CD4-positive, alpha-beta T cell treated with Interleukin-6 at 100 ng/mL for 8 hours (primary cell): Measurements from ENCODE around the gene EMILIN2.
"Not testable (repeated sequence)": the region's sequence is repeated elsewhere in the genome, so short reads cannot be mapped to it uniquely, and the experiment has no call there.

Experiments used
- DNase-seq: peaks from one replicate; pipeline ENCODE4 v3.0.0-alpha.2; 2020; ENCODE audit warnings: mixed read lengths, low spot score

EMILIN2 gene

DNA sequence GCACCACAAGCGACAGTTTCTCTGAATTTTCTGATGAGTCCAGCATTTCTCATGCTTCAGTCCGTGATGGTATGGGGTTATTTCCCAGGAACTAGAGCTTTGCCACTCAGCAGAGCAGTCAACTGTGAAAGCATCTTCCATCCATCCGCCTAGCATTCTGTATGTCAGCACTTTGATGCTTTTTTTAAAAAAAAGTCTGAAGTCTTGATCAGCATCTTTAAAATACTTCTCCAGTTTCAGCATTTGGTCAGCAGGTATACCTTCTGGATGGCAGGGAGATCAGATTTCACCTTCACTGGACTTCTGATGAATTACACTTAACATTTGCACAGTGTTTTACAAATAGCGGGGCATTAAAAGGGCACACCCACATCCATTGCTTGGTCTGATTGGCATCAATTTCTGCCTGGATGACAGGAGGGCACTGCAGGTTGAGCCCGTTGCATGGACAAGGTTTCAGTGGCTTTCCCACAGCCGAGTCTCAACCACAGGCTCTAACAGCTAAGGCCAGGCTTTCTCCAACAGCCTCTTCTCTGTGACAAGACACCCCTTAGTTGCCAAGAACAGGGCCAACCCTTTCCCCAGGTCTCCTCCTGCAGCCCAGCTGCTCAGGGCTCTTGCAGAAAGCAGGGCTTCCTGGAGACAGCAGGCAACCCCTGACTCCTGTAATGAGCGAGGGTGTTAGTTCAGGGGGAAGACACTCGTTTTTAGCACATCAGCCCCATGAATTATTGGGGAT is 54.0 kb downstream of the EMILIN2 start:
- DNase-seq, result no peak

DNA sequence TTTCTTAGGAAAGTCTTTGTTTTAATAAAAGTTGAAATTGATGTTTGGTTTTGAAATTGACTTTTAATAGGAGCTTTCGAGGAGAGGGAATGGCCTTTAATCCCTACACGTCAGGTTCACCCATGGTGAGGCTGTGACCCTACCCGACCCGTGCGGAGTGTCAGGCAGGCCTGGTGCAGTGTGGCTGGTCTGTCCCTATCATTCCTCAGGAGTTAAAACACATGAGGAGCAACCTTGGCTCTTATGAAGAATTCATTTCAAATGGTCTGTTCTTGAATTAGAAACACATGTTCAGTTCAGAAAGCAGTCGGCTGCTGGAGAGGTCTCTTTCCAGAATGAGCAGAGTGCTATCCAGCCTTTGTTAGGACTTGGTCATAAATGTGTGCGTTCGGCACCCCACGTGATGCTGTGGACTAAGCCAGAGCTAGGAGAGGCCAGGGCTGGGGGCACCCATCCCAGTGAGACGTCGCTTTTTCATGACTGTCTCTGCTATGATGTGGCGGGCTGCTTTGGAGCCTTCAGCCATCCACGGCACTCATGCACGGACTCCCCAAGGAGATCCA is 54.7 kb downstream of the EMILIN2 start:
- no peak for DNase-seq

DNA sequence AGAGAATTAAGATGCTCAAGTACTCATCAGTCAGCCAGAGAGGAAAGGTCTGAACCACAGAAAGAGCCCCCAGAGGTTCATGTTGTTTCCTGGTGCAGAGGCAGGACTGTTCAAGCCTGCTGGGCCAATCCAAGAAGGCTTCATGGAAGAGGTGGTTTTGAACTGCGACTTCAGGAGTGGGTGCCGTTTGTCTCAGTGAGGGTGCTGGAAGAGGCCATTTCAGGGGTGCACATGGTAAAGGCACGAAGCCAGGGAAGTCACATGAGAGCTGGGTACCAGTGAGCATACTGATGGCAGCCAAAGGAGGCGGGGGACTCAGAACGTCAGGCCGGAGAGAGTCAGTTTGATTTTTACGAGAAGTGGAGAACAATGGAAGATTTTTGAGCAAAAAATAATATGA is 55.5 kb downstream of the EMILIN2 start:
- DNase-seq, result no peak

DNA sequence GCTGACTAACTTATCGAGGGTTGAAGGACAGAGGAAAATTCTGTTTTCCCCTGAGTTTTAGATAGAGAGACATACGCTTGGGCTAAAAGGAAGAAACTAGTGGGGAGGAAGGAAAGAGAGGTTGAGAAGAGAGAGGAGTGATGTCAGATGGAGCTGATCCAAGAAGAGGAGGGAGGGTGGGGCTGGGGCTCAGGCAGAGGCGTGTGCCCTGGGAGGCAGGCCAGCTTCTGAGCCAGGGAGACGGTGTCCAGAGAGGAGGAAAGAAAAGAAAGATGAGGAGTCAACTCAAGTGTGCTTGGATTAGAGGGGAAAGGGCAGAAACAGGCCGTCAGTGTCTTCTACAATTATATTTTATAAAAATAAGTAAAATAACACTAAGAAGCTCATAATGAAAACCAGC is 56.2 kb downstream of the EMILIN2 start:
- DNase-seq, result no peak

DNA sequence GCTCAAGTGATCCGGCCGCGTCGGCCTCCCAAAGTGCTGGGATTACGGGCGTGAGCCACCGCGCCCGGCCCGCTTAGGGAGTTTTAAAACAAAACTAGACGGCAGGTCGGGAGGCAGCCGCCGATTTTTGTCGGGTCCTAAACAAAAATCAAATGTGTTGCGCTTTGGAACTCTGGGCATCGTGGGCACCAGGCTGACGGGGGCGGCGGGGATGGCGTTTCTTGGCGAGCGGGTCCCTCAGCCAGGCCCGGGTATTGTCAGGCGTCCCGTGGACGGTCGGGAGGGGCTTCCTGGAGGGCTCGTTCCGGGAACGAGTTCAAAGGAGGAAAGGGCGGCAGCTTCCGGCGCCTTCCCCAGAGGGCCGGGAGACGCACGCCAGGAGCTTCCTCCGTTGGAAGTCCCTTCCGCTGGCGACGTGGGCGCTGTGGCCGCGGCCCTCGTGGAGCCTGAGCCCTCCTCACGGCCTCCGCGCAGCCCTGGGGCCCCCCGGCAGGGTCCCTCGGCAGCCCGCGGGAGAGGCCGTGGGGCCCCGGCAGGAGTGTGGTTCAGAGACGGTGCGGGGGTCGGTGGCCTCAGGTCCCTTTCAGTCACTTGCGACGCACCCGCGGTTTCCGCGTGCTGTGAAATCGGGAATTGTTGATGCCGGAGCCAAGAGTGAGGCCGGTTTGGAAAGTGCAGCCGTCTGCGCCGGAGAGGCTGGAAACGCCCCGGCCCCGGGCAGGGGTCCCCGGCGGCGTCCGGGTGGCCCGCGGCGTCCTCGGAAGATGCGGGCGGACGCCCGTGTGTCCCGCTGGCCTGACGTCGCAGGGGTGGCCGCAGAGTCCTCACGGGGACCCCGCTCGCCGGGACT is 59.3 kb downstream of the EMILIN2 start:
- DNase-seq, result peak; percentile 29

DNA sequence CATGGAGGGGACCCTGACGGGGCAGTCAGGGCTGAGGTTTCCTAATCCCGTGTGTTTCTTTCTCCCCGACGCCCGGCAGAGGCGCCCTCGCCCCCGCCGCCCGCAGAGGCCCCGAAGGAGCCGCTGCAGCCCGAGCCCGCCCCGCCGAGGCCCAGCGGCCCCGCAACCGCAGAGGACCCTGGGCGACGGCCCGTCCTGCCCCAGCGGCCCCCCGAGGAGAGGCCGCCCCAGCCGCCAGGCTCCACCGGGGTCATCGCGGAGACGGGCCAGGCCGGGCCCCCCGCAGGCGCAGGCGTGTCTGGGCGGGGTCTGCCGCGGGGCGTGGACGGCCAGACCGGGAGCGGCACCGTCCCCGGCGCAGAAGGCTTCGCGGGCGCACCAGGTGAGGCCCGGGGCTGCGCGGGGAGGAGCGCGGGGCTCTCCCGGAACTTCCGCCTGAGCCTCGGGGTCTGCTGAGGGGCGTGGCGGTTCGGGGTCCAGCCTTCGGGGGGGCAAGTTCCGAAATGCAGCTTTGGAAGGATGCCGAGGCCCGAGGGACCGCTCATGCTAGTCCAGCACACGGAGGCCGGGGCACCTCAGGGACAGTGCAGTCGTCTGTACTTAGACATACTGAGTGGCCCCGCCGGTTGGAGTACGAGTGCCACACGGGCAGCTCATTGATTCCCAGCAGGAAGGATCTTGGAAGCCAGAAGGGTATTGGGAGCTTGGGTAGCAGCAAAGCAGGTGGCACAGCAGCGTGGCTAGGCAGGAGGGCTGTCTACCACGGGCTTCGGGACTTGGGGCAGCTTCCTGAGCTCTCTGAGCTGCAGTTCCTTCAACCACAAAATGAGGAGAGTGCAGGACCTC is 60.1 kb downstream of the EMILIN2 start:
- peak; percentile 30 for DNase-seq

DNA sequence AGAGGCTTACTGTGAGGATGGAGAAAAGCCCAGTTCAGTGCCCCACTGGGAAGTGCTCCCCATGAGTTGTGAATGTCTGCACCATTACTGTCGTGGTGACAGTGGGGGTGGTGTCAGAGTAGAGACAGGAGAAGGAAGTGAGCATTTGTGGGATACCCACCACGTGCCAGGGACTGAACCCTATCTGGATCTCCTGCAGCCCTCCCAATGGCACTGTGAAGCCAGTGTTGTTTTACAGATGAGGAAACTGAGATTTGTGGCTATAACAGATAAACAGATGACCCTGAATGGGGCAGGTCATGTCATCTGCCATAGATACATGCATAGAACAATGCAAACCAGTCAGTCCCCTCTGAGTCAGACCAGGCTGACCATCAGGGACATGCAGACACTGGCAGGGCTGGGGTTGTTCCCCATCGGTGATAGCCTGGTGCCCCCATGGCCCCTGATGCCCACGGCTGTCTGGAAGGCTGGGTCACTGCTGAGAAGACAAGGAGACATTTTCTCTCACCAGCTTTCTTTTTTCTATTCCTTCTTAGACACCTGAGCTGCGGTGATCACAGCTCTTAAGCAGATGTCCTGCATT is 60.8 kb downstream of the EMILIN2 start:
- DNase-seq, result peak; percentile 14

DNA sequence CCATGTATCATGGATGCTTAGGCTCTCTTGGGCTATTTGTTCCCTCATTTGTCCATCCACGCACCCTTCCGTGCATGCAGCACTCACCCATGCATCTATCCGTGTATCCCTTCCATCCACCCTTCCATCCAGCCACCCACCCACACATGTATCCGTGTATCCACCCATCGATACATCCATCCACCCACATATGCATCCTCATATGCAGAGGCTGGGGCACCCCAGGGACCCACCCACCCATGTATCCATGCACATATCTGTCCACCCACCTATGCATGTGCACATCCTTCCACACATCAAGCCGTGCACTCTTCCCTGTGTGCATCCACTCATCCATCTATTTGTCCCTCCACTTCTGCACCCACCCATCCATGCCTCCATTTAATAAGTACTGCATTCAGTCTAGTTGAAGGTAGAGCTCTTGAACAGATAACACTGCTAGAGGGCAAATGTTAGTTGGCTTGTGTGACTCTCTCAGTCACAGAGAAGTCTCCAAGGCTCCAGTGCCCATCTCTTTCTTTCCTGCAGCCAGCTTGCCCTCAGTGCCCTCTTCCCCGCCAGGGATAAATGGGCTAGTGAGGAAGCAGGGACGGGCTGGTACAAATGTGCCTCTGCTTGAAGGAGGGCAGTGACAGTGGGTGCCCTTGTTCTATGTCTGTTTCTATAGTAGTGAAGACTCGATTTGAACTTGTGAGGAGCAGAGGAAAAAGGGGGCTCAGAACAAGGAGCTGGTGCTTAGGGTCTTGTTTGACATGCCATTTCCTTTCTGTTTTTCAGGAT is 61.5 kb downstream of the EMILIN2 start:
- no peak for DNase-seq

DNA sequence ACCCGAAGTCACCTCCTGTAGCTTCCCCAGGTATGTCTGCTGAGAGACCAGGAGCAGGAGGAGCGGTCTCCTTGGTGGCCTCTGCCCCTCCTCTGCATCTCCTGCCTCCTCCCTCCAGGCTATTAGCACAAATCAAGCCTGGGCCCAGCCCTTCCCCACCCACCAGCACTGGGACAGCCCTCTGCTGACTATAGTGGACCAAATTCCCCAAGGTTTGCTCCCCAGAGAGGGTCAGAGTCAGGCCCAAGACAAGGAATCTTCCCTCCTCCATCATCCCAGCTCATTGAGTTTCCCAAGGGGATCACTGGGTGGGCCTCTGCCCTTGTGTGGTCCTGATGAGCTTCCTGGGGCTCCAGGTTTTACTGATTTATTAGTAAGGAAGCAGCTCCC is 62.1 kb downstream of the EMILIN2 start:
- DNase-seq, result no peak

DNA sequence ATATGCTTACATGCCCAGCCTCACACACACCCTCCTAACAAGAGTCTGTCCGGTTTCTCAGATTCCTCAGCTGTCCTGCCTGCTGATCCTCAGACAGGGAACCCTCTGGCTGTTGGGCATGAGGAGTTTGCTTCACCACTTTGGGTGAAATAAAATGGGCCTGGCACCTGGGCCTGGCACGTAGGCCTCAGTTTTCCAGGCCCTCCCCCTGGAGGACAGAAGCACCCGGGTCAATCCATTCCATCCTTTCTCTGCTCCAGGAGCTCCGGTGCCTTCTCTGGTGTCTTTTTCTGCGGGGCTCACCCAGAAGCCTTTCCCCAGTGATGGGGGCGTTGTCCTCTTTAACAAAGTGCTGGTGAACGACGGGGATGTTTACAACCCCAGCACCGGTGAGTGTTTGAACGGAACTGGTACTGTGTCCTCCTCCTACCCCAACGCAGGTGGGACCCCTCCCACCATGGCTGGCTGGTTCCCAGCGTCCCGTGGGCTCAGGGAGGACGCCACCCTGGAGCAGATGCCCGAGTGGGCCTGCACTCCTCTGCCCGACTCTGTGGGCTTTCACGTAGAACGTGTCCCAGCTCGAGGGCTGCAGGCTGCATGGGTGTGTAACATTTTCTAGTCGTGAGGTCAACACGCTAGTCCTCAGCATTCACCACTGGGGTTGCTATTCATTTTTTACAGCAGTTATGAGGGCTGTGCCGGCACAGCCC is 62.8 kb downstream of the EMILIN2 start:
- no peak for DNase-seq

DNA sequence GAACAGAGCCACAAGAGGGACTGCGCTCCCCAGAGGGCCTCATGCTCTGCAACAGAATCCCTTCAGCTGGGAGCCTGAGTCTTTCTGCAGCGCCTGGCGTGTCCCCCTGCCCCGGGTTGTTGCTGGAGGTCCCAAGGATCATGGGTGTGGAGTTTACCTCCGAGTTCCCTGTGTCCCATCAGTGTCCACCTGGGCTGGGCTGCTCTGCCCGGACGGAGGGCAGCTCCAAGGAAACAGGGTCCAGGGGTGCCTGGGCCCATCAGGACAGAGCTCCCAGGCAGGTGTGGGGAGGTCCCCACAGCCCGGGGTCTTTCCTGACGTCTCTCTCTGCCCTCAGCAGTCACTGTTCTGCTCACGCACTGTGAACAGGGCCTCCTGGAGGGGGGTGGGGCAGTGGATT is 63.5 kb downstream of the EMILIN2 start:
- DNase-seq, result no peak

DNA sequence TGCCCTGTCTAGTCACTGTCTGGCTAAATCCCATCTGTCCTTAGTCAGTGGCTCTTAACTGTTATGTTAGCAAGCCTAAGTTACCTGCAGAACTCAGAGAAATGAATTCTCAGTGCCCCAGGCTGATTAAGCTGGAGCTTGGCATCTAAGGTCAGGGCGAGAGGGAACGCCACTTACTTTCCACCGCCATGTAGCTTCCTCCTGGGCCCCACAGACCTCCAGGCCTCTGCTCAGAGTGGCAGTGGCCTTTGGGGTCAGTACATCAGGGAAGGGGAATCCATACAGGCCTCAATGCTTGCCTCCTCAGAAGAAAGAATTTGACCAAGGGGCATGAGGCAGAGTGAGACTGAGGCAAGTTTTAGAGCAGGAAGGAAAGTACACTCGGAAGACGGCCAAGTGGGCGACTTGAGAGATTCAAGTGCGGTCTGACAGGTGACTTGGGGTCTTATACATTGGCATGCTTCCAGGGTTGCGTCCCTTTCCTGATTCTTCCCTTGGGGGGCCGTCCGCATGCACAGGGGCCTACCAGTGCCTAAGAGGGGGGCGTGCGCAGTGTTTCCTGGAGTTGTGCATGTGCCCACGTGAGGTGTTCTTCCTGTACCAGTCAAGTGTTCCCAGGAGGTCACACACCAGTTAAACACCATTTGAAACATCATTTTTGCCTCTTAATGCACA is 64.1 kb downstream of the EMILIN2 start:
- no peak for DNase-seq

DNA sequence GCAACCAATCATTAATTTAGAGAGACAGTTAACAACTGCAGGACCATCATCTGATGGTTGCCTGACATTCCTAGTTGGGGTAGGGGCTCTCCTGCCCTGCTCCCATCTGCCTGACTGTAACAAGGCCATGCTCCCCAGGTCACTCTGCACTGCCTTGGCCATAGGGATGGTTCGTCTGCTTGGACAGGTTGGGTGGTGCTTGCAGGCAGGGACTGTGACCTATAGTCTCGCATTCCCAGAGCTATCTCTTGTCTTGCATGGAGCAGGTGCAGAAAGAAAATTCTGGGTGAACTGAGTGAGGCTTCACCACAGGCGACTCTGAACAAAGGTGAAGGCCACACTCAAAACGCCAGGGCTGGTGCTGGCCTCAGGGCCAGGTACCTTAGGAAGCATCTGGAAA is 64.7 kb downstream of the EMILIN2 start:
- no peak for DNase-seq

DNA sequence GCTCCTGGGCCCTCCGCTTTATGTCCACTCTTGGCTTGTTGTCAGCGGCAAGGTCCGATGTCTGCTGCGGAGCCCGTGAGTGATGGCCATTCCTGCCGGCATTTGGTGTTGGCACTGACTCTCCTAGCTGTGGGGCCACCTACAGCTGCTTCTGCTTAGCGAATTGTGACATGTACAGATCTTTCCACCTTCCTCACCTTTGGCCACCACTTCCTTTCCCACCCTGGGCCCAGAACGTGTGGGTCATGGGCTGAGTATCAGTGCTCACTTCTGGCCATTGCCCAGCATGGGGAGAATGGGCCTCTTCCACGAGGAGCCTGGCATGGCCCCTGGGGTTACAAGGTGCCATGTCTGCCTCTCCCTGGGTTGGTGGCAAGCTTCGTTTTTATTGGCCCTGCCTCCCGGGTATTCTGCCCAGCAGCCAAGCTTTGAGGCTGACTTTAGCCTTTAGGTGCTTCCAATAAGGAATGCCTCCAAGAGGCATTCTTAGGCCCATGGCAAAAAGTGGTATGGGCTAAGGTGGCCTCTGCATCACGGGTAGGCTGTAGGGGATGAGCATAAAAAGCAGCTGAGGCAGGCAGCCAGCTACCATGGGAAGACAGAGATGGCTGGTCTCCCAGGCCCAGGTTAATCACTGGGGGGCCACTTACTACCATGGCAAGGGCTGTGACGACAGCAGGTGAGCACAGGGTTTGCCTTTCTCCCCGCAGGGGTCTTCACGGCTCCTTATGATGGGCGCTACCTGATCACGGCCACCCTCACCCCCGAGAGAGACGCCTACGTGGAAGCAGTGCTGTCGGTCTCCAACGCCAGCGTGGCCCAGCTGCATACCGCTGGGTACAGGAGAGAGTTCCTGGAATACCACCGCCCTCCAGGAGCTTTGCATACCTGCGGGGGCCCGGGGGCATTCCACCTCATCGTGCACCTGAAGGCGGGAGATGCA is 65.8 kb downstream of the EMILIN2 start:
- no peak for DNase-seq

DNA sequence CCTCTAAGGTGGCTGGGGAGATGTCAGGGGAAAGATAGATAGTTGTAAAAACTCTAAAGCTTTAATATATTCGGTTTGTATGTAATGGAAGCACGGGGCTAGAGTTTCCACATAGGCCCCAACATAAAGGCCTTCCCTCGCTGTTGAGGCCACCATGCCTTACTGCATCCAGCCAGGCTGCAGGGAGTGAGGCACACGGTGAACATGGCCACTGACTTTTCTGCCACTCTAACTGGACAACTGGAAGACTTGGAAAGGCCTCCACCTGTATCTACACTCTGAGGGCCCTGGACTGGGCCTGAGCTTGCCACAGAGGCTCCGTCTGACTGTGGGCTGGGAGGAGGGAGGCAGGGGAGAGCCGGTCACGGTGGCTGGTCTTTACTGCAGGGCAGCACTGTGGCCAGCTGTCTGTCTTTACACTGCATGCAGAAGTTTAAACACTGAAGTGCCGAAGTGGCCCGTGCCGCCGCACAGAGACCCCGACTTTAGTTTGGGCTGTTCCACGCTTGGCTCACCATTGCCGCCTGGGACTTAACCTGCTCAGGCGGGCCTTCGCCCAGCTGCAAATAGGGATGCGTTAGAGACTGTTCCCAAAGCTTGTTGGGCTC is 66.7 kb downstream of the EMILIN2 start:
- DNase-seq, result no peak

DNA sequence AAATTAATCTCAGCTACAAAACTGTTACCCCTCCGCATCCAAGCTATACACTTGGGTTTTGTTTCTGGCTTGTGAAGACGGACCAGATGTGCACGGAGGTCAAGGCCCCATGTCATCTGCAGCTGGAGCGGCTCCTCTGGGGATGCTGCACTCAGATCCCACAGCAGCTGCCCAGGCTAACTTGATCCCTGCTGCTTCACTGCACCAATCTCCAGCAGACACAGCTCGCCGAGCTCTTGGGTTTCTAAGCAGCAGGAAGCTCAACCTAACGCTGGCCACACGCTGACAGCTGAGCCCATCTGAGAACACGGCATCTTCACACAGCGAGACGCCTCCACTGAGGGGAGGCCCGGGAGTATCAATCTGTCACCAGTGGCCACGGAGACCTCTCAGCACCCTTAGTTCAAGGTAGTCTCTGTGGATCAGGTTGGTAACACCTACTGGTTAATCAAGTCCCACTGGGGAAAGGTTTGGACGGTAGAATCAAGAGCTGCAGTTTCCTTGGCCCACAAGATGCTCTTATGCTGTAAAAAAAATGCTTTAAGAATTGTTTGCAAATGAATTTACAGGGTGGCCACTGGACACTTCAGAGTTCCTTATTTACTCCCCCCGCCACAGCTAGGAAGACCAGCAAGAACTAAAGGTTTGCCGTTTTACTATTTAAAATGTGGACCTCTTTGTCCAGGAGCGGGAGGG is 67.5 kb downstream of the EMILIN2 start:
- no peak for DNase-seq

DNA sequence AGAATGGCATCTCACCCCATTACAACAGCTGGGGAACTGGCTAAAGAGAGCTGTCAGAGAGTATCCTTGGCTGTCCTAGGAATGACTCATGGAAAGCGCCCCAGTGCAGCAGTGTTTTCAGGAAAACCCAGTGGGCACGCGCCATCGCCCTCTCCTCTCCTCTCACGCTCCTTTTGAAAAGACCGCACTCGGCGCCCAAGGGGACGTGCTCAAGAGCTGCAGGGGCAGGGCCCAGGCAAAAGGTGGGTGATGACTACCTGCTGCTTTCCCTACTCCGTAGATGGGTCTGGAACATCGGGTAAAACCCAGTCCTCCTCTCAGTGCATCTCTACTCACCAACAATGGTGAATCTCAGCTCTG is 68.1 kb downstream of the EMILIN2 start:
- DNase-seq, result no peak

DNA sequence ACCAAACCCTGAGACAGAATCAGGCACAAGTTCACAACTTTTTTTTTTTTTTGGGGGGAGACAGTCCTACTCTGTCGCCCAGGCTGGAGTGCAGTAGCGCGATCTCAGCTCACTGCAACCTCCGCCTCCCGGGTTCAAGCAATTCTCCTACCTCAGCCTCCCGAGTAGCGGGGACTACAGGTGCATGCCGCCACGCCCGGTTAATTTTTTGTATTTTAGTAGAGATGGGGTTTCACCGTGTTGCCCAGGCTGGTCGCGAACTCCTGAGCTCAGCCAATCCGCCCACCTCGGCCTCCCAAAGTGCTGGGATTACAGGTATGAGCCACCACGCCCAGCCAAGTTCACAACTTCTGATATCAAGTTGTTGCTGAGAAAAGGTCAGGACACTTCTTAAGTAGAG is 68.7 kb downstream of the EMILIN2 start:
- not testable (repeated sequence) for DNase-seq
